ENCODE results near the gene SMAD6. TPM values are rescaled to one million over a fixed set of nuclear protein-coding genes. Genes with fewer than 3 reads are reported as not detected.

SMAD6 gene
- polyA plus RNA-seq, 3 donors, result 23.0 to 29.1 (median 23.0) TPM

DNA sequence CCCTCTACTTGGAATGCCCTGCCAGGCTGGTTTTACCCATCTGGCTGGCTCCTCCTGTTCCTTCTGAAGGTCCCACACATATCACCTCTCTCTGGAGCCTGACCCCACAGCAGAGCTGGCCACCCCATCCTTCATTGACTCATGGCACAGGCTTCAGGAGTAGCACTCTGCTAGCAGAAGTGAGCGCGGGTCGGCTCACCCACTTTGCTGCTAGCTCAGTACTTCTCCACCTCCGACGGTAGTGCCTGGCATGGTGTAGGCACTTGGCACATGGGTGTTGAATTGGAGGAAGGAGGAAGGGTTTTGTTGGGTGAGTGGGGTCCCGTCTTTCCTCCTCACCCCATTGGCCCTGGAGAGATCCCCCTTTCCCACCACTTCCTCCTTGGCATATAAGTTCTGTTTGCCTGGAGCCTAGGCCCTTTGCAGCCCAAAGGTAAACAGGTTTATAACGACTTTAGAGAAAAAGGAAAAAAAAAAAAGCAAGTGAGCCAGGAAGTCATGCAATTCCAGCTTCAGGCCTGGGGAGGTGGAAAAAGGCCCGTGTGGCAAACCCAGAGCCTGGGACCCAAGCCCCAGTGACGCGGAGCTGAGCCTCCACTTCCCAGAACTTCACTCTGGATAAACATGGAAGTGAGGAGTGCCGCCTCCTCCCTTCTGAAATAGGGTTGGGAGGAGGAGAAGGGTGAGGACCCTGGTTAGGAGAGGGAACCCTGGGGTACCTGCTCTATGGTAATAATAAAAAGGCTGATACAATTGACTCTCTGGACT is 35.4 kb downstream of the SMAD6 start:
- DNase-seq (ENCODE audit: low read depth in 3 of 3, low spot score in 2 of 3), result no peak

DNA sequence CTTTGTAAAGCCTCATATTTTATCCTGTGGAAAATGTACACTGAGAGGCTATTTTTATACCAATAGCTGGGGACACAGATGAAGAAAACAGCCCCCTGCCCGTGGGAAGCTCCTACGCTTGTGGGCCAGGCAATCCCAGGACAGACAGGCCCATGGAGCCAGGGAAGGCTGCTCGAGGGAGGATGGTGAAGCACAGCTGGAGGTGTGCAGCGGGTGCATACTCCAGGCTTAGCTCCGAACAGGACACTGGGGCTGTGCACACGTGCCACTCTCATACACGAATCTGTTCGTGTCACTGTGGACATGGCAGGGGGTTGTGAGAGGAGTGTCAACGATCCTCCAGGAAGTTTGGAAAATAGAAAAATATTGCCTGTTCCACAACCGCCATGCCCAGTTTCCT is 36.1 kb downstream of the SMAD6 start:
- no peak for DNase-seq (ENCODE audit: low read depth in 3 of 3, low spot score in 2 of 3)

DNA sequence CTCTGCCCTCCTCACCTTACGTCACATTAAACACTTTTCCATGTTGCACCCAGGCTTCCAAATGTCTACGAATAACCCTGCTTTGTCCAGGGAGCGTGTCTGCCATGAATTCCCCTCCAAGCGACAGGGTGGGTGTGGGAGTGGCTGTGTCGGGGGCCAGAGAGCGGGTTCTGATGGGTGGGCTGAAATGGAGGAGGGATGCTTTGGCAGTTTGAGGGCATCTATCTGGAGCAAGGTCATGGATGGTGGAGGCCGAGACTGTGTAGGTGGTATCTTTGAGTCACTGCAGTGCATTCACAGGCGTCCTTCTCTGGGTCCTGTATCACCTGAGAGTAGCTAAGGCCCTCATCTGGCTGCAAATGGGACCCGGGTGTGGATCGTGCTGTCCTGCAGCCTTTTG is 36.6 kb downstream of the SMAD6 start:
- no peak for DNase-seq (ENCODE audit: low read depth in 3 of 3, low spot score in 2 of 3)

DNA sequence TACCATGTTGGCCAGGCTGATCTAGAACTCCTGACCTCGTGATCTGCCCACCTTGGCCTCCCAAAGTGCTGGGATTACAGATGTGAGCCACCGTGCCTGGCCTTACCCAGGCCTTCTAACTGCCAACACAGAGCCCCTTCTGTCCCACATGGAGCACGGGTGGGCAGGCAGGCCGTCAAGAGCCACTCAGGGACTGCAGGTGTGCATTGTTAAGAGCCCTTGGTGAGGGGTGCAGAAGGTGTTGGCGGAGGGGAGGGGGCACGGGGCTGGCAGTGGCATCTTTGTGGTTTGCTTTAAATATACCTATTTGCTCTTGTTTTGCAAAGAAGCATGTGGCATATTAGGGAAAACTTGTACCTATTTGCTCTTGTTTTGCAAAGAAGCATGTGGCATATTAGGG is 37.3 kb downstream of the SMAD6 start:
- no peak for DNase-seq (ENCODE audit: low read depth in 3 of 3, low spot score in 2 of 3)

DNA sequence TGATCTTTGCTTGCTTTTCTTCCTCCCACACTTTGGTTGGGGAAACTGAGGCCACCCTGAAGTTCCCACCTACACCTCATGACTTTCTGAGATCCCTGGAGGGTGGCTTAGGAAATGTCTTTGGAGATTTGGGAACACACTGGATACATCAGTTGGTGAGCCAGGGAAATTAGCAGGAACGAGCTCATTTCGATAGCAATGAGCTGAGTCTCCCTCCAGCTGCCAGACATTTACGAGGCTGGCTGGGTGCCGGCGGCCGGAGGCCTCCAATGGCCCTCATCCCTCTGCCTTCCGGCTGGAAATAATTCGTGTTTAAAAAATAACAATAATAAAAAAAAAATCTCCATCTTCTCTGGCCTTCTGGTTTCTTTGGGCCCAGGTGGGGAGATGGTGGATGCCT is 38.8 kb downstream of the SMAD6 start:
- peak in 1 of 3 donors; percentile 45 for DNase-seq (ENCODE audit: low read depth in 3 of 3, low spot score in 2 of 3)

DNA sequence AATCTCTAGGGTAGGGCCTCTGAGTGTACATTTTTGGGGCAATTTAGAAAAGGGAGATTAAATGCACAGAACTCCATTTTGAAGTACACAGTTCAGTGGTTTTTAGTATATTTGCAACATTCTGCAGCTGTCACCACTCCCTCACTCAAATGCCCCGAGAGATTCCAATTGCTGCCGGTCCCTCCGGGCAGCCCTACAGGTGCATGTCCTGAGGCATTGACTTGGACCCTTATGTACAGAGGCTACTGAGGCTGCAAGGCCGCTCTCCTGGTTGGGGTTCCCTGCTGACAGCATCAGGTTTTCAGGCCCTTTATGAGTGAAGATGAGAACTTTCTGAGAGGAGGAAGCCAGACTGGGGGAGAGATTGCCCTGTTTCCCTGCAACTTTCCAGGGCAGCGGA is 39.6 kb downstream of the SMAD6 start:
- no peak for DNase-seq (ENCODE audit: low read depth in 3 of 3, low spot score in 2 of 3)

DNA sequence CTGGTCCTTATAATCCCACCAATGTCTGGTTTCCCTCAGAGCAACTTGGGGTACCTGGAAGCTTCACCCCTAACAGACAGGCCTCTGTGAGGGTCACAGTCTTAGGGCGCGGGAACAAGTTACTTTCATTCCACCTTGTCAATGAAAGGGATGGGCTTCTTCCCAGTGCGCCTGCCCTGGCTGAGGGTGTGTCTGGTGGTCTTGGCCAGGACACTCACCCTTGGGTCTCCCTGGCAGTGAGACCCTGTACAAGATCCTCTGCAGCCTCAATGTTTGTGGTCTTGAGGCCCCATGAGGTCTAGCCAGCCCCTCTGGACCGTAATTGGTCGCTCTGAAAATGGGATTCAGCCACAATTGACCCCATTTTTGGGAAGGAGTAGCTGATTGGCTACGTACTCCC is 40.2 kb downstream of the SMAD6 start:
- no peak for DNase-seq (ENCODE audit: low read depth in 3 of 3, low spot score in 2 of 3)

DNA sequence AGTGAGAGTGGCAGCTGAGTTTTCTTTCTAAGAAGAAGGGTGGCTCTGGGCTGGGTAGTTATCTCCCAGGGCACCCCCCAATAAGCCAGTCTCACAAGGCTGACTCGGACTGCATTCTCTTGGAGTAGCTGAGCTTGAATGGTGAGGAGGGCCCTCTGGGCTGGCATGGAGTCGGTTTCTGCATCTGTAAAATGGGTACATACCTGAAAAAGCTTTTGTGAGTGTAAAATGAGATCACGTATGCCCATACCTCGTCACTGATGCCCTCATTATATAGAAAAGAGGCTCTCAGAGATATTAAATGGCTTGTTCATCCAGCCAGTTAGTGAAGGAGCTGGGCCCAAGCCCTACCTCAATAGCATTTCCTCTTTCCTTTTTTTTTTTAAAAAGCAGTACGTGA is 41.2 kb downstream of the SMAD6 start:
- DNase-seq (ENCODE audit: low read depth in 3 of 3, low spot score in 2 of 3), result no peak

DNA sequence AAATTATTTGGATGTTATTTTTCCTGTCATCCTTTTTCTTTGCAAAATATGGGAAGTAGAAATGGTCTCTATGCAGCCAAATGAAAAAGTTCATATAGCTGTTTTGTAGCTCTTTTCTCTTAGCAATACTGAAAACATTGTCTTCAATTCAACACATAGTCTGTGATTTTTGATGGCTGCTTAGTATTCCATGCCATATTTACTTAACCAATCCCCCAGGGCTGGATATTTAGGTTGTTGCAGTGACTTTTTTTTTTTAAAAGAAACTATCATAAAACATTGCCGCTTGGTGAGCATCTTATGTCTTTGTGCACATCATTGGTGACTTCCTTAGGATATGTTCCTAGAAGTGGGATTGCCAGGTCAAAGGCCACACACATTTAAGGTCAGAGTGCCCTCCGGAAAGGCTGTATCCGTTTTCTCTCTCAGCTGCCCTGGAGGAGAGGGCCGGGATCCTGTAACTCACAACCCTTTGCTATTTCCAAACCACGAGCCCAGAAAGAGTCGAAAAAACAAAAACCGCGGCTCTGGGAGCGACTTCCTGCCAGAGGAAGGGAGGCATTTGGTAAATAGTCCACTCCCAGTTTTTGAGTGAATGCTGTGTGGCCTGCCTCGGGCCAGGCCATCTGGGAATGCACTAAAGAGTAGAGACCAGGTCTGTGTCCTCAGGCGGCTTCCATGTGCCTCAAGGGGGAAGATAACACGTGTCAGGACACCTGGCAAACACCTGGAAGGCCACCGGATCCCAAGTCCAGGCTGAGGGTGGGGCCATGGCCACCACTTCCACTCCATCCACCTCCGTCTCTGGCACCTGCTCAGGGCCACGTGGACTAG is 41.9 kb downstream of the SMAD6 start:
- no peak for DNase-seq (ENCODE audit: low read depth in 3 of 3, low spot score in 2 of 3)

DNA sequence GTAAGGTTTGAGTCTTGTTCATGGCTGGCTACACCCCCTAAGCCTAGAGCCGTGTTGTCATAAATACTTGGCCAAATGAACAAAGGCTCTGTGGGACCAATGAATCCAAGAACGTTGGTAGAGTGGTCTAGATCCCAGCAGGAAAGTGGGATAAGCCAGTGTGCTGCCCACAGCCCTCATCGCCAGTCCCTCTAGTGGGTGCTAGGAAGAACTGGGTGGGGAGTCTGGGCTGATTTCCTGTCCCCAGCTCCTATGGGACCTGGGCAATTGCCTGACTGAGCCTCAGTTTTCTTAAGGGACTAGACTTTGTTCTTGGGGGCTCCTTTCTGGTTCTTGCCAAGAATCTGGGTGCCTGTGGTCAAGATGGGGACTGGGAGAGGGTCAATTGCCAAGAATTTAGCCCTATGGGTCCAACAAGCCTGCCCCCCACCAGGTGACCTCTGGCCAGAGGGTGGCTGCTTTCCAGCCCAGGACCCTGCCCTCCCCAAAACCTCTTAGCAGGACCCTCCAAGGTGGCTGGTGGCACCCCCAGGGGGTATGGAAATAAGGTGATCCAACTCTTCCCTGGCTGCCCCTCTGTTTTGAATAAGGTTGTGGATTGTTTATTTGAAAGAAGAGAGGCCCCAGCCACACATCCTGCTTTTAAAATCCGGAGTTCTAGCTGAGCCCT is 42.7 kb downstream of the SMAD6 start:
- DNase-seq (ENCODE audit: low read depth in 3 of 3, low spot score in 2 of 3), result no peak

DNA sequence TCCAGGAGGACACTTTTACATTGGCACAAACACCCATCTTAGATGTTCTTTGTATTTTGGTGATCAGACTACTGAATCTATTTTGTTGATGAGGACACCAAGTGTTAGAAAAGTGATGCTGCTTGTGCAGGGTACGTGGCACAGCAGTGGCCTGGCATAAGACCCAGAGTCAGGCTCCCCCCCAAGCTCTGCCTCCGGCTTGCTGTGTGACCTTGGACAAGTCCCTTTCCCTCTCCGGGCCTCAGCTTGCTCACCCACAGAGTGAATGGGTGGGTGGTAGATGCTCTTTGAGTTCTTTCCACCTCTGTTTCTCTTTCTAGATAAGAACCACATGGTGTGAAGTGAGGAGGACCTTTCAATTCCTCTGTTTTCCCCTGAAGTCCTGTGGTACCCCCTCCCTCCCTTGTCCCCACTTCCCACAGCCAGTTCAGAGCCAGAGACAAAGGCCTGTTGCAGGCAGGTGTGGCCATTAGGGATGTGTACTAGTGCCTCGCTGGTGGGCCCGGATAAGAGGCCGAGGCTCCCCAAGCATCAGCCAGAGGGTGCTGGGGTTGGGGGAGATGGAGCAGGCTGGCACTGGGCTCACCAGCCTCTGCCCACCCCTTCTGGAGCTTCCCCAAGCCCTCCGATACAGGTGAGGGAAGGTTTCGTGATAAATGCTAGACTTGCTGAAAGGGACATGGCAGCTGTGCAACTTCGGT is 43.6 kb downstream of the SMAD6 start:
- DNase-seq (ENCODE audit: low read depth in 3 of 3, low spot score in 2 of 3), result no peak

DNA sequence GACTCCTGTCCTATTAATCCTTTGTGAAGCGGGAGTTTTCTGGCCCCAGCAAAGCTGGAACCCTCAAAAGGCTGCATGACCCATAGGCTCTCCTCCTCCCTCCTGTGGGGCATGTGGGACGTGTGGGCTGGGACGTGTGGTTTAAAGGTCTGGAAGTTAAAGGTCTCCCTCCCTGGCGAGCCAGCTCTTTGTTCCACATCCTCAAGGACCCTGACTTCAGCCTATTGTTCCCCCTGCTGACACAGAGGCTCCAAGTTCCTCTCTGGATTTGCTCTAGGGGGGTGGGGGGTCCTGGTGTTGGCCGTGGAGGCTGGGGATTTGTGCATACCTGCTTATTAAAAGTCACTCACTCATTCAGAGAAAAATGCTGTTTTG is 44.2 kb downstream of the SMAD6 start:
- DNase-seq (ENCODE audit: low read depth in 3 of 3, low spot score in 2 of 3), result no peak

DNA sequence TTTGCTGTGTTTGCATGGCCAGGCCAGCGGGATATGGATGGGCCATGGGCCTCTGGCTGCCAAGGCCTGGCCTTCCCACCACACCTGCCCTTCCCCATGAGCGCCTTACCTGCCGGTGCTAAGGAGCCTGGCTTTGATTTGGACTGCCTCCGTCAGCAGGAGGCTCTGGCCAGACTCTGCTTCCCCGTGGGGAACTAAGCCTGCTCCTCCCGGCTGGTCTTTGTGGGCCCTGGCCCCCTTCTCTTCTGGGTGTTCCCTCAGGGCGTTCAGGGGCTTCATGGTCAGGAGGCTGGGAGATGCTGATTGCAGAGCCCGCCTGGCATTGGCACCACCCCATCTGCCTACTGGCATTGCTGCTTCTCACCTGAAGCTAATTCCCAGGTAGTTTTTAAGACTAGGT is 45.2 kb downstream of the SMAD6 start:
- no peak for DNase-seq (ENCODE audit: low read depth in 3 of 3, low spot score in 2 of 3)

DNA sequence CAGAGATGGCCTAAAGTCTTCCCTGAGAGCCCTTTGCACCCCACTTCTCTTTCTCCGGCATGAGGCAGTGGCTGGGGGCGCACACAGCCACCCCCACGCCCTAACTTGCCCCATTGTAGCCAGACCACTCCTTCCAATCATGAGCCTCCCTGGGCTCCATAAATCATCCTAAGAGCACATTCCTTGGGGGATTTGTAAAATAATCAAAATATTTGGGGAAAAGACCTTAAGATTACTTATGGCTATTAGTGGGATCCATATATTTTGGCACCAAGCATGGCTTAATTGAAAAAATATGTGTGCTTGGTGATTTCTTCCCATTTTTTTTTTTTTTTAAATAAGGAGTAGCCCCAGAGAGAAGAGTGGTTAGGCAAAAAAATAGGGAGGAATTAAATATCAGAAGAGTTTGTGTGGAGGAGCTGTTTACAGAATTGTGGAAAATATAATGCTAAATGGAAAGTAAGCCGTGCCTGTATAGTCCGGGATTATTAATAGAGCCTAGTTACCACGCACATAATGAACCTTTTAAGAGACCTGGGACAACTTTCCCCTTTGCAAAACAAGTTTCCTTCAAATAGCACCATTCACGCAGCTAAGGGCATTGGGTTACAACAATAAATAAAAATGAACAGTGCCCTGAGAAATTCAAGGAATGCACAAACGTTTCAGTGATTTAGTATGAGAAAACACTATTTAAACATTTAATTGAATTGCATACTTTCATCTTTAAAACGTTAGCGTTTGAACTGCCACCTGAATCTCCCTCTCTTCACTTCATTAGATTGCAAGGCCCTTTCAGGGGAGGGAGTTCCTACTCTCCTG is 46.1 kb downstream of the SMAD6 start:
- peak in 1 of 3 donors; percentile 62 for DNase-seq (ENCODE audit: low read depth in 3 of 3, low spot score in 2 of 3)

DNA sequence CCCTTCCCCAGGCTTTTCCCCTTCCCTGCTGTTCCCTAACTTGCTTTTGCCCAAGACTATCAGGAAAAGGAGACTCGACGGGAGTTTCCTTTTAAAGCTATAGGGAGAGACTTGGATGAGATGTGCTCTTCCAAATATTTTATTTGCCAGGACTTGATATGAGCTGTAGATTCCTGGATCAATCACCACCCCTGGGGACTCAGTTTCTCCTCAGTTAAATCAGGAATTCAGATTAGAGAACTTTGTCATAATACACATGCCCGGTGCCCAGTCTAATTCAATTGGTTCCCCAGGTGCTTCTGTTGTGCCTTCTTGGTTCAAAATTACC is 46.6 kb downstream of the SMAD6 start:
- no peak for DNase-seq (ENCODE audit: low read depth in 3 of 3, low spot score in 2 of 3)

DNA sequence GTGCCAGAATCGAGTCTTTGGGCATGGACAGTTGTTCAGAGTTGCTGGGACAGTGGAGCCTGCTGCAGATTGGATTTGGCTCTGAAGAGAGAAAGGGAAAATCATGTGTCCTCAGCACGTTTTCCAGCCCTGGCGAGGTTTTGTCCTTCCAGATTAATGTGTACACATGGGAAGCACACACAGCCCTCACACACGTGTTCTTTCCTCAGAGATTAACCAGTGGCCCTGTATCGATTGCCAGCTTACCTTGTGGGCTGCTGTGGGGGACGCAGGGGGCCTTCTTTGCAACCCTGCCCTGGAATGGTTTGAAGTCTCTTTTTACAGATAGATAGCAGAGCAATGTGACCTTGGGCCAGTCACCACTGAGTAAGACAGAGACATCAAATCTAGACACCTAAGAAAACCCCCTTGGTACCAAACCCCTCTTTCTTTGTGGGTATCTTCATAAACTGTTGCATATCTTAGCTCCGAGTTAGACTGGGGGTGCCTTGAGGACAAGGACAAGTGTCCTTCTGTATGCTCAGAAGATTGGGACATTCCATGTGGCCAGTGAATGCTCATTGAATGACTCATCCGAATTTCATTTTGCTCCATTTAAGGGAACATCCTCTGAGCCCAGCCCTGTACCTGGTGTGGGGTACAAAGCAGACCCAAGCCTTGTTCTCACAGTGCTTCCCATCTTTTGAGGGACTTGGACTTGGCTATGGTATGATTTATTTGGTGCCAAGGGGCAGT is 48.0 kb downstream of the SMAD6 start:
- no peak for DNase-seq (ENCODE audit: low read depth in 3 of 3, low spot score in 2 of 3)

DNA sequence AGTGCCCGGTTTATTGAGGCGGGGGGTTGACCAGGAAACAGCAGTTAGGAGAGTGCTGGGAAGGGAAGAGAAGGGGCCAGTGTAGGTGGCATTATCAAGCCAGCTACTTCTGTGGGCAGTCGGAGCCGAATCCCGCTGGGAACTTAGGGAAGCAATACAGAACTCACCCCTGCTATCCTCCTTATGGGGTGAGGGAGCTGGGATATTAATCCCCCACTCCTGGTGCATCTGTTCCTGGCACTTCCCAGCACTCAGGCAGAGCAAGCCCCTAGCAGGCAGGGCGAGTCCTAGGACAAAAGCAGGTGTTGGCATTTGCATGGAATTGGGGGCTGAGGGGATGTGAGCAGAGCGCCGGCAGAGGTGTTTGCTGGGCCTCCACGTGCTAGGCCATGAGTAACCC is 48.6 kb downstream of the SMAD6 start:
- no peak for DNase-seq (ENCODE audit: low read depth in 3 of 3, low spot score in 2 of 3)

DNA sequence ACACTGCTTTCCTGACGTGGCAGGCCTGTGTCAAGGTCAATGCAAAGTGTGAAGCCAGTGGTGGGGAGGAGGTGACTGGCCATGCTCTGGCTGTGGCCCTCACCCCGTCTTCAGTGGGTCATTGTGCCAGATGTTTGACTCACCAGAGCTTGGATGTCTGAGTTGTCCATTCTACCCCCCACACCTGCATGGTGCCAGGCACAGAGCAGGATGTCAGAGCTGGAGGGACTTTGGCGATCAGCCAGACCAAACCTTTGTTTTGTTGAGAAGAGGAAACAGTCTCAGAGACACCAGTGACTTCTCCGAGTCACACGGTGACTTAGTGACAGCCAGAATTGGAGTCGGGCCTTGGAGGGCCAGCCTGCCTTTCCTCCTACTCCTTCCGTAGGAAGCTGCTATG is 49.5 kb downstream of the SMAD6 start:
- DNase-seq (ENCODE audit: low read depth in 3 of 3, low spot score in 2 of 3), result no peak

DNA sequence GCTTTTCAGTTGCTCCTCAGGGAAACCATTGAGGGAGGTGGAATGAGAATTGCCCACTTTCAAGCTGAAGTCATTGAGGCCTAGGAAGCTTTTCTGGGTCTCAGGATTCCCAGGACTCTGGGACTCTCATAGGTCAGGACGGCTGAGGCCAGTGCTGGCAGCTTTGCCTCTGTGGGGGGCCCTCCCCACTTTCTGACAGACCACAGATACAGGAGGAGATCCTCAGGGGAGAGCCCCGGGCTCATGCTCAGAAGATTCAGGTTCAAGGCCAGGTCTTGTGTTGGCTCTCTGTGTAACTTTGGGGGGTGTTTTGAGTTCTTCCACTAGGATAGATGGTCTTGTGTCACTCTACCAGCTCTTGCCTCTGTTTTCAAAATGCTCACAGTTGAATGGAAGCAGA is 50.0 kb downstream of the SMAD6 start:
- DNase-seq (ENCODE audit: low read depth in 3 of 3, low spot score in 2 of 3), result no peak
